Frontal cortex (tissue), 4 donors: ENCODE data around the gene SLC25A30. TPM values are rescaled to one million over a fixed set of nuclear protein-coding genes. Genes with fewer than 3 reads are reported as not detected.

Experiments used
- DNase-seq, 2 donors: peaks; one replicate each; pipeline ENCODE4 v3.0.0; 2012; ENCODE audit warnings: low spot score in 2 of 2
- FAIRE-seq: peaks from 2 replicates; lab custom pipeline; 2012; peaks lifted over from hg19 to GRCh38; lab: Jason Lieb, UNC
- total RNA-seq: library from RNA; depleted of rRNA; stranded (reverse); fragments of >200 nt; gene quantifications from one replicate; pipeline ENCODE4 v1.2.3, GENCODE V29; 2014
- donor health status: control.
- donor health status: control.
- donor health status: control.

The SLC25A30 gene, protein sequence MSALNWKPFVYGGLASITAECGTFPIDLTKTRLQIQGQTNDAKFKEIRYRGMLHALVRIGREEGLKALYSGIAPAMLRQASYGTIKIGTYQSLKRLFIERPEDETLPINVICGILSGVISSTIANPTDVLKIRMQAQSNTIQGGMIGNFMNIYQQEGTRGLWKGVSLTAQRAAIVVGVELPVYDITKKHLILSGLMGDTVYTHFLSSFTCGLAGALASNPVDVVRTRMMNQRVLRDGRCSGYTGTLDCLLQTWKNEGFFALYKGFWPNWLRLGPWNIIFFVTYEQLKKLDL
- 8.6 TPM for total RNA-seq

DNA sequence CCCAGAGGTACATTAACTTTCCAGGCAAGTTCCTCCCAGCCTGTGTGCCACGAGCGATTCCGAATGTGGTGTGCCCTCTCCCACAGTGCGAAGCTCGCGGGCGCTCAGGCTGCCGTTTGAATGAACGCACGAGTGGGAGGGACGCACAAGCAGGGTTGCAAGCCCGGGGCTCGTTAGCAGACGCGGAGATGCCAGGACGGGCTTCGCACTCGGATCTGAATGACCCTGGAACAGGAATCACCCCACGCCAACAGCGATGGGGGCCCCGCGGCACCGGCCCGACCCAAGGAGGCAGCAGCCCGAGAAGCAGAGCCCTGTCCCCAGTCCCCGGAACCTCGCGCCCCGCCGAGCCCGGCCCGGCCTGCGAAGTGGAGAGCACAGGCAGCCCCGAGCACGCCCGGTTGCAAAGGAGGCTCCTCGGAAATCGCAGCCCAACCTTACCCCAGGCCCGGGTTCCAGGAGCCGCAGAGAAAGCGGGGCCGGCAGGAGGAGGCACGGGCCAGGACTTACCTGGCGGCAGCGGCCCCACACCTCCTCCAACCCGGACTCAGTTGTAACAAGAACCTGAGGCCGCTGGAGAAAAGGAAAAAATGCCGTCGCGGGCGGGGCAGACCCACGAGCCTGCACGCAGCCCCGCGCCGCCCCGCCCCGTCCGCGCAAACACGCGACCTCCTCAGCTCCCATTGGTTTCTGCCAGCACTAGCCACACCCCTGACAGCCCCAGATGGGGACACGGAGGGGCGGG, at the start of gene SLC25A30:
Gene SLC25A30 (minus strand): TSS at position 584 of the 745 bp plus-strand sequence. CDS start 6,948 bp downstream, outside the sequence.
- no peak for FAIRE-seq
- DNase-seq: peak; percentile 79 to 85

DNA sequence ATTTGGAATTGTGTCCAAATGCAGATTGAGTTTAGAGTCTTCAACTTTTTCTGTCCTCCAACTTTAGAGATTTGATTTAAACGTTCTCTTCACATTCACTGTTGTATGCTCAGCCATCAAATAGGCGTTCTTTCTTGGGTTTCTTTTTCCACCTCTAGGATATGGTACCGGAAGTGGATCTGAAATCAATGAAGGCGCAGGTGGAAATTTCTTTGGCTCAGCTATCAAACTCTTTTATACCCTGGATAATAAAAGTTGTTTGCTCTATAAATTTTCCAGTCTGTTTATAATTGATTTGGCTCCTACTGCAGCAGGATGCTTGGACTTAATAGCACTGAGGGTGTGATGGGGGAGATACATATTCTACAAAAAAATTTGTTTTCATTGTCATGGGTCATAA, 48.2 kb upstream of the SLC25A30 start:
- DNase-seq (no peak), FAIRE-seq (no peak)

DNA sequence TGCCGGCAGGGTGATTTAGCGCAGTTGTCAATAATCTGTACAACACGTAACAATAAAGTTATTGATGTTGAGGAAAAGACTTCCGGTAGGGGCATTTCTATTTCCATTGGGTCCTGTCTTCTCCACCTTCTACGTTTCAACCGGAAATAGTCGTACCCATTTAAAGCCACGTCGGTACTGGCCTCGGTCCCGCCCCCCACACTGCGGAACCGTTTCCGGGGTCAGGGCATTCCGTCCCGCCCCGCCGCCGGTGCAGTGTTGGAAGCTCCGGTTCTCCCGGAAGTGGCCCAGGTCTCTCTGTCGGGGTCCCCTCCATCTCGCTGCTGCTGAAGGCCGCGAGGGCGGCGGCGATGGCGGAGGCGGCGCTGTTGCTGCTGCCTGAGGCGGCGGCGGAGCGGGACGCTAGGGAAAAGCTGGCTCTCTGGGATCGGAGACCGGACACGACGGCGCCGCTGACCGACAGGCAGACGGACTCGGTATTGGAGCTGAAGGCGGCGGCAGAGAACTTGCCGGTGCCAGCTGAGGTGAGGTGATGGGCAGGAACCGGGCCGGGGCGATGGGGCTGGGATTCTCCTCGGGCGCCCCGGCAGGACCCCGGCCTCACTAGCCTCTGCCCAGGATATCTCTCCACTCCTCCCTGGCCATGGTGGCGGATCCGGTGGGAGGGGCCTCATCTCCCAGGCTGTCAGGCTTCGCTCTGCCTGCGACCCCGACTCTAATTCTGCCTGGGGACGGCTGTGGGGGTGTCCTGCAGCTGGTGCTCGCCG, 46.7 kb upstream of the SLC25A30 start, which contains the start of gene COG3:
Gene COG3 (plus strand): TSS at position 253 of the 767 bp plus-strand sequence. CDS start 98 bp downstream, at position 351.
- DNase-seq: peak; percentile 92 to 97
- peak; percentile 65 for FAIRE-seq

DNA sequence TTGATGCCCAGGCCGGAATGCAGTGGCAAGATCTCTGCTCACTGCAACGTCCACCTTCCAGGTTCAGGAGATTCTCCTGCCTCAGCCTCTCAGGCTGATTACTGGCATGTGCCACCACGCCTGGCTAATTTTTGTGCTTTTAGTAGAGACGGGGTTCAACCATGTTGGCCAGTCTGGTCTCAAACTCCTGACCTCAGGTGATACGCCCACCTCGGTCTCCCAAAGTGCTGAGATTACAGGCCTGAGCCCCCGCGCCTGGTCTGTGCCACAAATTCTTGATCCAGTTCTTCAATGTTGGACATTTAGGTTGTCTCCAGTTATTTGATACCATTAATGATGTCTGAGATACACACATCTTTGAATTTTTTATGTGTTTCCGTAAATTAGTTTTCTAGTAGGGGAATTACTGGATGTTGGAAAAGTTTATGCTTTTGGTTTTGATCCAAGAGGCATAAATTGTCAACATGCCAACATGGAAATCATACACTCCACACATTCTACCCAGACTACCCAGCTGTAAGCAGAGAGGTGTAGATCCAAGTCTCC, 46.0 kb upstream of the SLC25A30 start:
- FAIRE-seq (no peak), DNase-seq (no peak)

DNA sequence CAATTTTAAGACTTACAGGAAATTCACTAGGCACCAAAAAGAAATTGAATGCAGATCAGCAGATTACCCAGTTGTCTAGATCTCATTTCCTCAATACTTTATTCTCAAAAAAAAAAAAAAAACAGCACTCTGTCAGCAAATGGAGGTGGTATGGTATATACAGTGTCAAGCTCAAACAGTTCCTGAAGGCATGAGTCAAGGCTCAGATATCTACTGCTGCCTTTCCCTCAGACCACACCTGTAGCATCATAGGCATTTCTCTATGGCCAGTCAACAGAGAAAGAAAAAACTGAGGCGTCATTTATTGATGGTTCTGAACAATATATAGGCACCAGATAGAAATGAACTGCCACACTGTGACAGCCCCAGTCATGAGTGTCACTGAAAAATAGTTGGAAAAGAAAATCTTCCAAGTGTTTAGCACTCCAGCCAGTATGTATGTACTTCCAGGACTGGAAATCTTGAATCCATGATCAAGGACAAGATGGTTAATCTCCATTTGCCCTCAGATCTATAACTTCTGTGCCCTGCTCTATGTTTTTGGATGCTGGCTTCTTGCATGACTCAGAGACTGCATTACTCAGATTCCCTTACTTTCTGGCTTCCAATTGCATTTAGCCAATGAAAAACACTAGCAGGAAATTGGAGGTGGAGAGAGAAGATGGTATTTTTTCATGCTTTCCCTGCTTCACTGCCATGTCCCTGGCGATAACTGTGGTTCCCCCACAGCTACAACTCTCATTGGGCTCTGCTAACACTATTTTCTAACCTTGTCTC, 38.2 kb upstream of the SLC25A30 start:
- DNase-seq (no peak), FAIRE-seq (no peak)

DNA sequence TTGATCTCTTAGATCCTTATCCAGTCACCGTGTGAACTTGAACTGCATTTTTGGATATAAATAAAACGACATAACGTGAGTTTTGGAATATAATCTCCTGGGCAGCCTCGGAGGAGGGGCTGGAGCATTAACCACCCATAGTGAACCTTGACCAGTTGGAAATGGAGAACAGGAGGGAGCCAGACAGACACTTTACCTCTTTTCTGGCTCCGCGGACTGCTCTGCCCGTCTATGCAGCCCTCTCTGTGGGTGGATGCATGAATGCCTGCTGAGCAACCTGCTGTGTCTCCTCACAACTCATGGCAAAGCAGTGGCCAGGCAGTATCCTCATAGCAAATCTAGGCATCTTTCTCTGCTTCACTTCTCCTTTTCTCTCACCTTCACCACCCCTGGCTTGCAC, 36.0 kb upstream of the SLC25A30 start:
- FAIRE-seq: no peak

DNA sequence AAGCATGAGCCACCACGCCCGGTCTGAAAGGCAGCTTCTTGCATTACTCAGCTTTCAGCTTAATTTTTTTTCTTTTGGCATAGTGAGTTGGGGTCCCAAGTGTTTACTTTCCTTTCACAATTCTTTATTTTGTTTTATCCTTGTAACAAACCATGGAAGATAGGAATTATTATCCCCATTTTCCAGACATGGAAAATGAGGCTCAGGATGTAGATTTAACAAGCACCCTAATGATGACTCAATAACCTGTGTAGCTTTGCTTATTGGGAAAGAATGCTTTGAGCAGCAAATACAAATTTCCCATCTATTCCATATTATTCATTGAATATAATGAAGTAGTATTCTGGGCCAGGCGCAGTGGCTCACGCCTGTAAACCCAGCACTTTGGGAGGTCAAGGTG, 33.1 kb upstream of the SLC25A30 start:
- no peak for FAIRE-seq
- no peak for DNase-seq

More for the DNA sequence above, 36.0 kb upstream of the SLC25A30 start:
- DNase-seq: no peak

DNA sequence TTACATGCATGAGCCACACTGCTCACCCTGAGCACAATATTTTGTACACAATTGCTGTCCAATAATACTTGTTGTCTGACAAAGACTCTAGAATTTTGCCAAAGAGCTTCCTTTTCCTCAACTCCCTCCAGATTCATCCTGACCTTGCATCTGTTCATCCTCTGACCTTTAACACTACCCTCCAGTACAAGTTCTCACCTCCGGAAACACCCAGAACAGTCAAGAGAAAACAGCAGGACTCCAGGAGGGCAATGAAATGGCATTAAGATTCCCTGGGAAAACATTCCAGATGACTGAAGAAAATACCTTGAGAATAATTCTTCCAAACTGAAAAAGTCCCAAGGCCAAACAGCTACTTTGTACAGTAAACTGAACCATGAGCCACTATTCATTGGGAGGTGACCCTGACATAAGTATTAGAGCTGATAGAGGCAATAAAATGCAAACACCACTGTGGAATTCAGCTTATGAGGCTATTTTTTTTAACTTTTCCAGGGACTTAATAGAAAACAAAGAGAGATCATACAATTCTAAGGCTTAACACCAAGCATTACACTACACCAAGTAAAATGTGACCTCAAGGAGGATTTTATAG, 30.9 kb upstream of the SLC25A30 start:
- no peak for FAIRE-seq

DNA sequence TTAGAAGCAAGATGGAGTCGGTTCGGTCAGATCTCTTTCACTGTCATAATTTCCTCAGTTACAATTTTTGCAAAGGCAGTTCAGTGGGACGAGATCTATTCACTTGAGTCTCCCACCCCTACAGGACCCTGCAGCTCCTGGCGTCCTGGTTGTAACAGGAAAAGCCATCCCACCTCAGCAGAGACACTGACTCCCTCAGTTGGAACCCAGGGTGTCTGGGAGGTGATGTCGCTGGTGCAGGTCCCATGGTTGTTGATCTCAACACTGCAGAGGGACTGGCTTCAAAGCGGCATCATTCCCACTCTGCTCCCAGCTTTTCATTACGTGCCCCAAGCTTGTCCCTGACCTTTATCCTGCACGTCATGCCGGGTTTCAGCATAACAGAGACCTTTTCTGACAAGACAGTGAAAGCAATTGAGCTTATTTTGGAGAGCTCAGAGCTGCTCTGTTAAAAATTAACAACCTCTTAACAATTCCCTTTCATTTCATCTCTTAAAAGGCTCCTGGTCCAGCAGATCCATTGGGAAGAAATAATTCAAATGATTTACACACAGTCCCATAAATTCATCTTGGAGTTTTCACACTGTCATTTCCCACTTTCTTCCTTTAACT, 29.0 kb upstream of the SLC25A30 start:
- DNase-seq: no peak
- FAIRE-seq: no peak

More for the DNA sequence above, 30.9 kb upstream of the SLC25A30 start:
- no peak for DNase-seq

DNA sequence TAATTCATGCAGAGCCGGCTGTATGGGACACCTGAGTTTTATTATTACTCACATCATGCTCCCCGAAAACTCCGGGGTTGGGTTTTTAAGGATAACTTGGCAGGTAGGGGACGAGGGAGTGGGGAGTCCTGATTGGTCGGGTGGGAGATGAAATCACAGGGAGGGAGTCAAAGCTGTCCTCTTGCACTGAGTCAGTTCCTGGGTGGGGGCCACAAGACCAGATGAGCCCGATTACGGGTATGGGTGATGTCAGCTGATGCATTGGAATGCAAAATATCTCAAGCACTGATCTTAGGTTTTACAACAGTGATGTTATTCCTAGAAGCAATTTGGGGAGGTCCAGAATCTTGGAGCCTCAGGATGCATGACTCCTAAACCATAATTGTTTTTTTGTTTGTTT, 28.0 kb upstream of the SLC25A30 start:
- no peak for DNase-seq
- FAIRE-seq: no peak

DNA sequence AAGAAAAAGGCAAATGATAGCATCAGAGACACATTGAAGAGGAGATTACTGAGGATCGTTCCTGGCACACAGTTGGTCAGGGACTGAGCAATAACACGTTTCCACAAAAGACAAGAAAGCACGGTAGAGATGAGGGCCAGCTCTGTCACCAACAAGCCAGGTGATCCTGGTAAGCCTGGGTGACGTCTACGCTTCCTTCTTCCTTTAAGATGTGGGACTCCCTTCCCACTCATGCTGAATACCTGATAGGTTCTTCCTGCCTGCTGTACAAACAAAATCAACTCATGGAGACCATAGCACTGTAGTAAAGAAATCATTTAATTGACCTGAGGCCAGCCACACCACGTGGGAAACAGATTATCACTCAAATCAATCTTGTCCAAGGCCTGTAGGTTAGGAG, 26.9 kb upstream of the SLC25A30 start:
- no peak for FAIRE-seq
- DNase-seq: no peak

DNA sequence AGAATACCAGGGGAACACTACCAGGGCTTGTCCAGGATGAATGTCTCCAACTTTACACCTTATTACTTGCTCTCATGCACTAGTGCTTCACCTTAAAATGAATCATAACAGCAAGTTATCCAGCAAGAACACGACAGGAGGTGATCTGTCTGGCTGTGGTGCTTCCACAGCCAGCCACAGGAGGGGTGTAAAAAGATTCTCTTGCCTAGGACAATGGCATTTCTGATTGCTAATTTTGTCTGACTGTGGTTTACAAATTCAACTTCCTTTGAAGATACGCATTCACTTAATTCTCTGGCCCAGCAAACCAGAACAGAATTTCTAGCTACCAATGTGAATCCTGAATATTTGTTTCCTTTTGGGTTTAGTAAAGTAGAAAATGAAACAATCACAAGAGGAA, 23.5 kb upstream of the SLC25A30 start:
- DNase-seq (no peak), FAIRE-seq (no peak)

DNA sequence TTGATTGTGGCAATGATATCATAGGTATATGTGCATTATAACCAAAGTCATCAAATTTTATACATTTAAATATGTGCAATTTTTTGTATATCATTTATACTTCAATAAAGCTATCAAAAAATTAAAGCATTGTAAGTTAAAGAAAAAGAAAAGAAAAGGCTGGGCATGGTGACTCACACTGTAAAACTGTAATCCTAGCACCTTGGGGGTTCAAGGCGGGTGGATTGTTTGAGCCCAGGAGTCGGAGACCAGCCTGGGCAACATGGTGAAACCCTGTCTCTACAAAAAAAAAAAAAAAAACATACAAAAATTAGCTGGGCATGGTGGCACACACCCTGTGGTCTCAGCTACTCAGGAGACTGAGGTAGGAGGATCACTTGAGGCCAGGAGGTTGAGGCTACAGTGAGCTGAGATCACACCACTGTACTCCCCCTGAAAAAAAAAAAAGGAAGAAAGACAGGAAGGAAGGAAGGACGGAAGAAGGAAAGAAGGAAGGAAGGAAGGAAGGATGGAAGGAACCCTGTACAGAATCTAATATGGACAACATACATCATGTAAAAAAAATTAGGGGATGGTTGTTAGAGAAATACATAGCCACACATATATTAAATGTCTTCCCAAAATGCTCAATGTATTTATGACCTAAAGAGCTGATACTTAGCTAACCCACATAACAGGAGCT, 21.7 kb upstream of the SLC25A30 start:
- FAIRE-seq (no peak), DNase-seq (no peak)

DNA sequence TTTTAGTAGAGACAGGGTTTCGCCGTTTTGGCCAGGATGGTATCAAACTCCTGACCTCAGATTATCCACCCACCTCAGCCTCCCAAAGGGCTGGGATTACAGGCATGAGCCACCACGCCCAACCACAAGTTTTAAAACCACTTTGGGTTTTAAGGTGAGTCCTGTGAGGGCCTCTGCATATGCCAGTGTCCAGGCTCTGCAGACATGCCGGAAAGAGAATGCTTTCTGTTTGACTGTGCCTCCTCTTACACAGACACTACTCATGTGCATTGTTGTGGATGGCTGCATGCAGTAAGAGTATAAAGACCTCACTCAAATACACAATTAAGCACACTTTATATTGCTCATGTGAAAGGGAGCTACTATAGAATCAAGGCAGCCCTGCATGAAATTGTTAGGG, 20.8 kb upstream of the SLC25A30 start:
- DNase-seq: no peak
- no peak for FAIRE-seq

DNA sequence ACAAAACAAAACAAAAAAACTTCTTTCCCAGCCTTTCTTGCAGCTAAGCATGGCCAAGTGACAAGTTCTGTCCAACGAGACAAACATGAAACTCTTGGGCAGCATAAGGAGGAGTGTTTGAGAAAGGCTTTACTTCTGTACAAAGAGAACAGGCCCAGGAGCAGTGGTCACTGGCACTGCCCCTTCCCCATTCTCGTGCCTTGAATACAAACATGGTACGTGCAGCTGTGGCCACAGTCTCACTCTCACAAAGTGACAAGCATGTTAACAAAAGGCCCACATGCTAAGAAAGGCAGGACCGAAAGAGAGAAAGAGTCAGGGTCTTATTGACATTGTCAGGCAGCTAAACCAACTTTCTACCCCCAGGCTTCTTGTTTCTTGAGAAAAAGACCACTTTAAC, 19.8 kb upstream of the SLC25A30 start:
- DNase-seq (no peak), FAIRE-seq (no peak)

DNA sequence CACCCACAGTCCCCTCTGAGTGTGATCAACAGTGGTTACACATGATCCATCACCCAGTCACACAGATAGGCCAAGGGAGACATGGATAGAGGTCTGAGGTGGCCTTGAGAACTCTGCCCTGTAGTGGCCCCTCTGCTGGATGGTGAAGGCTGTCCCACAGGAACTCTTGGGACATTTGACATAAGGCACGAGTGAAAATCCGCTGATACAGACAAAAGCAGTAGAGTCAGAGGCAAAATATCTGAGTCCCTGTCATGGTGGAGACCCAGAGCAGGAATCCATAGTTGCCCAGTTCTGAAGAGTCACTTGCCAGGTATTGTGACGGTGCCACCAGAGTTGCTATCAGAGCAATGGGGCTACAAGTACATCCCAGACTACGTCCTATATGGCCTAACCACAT, 18.8 kb upstream of the SLC25A30 start:
- FAIRE-seq (no peak), DNase-seq (no peak)

DNA sequence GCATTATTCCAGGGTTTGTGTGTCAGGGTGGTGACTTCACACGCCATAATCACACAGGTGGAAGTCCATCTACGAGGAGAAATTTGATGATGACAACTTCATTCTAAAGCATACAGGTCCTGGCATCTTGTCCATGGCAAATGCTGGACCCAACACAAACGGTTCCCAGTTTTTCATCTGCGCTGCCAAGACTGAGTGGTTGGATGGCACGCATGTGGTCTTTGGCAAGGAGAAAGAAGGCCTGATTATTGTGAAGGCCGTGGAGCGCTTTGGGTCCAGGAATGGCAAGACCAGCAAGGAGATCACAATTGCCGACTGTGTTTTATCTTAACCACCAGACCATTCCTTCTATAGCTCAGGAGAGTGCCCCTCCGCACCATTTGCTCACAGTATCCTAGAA, 18.2 kb upstream of the SLC25A30 start:
- no peak for FAIRE-seq
- no peak for DNase-seq
